Fibroblast of pulmonary artery (primary cell): ENCODE data around the gene POLD3.

ENCODE experiments used
- DNase-seq: peaks from one replicate; pipeline ENCODE4 v3.0.0-alpha.2; 2010; ENCODE audit warnings: low read depth
- H3K4me3 ChIP-seq: replicated peaks from 2 replicates; pipeline ENCODE4 v1.5.1; 2011; ENCODE audit warnings: low read depth, mild to moderate bottlenecking, control low read depth, low read length, moderate library complexity
- CTCF ChIP-seq: IDR thresholded peaks from 2 replicates; pipeline ENCODE4 v1.5.1; 2011; ENCODE audit warnings: mild to moderate bottlenecking, control low read depth, low read length, inconsistent platforms; ENCODE audit errors: missing control alignments

Gene POLD3

GRCh38 chr11:74686792-74687191 is 94.4 kb downstream of the POLD3 start:
- H3K4me3 ChIP-seq = no peak overlapping the region
- peak; percentile 26 for TF ChIP-seq CTCF
- DNase-seq = peak; percentile 59

DNA sequence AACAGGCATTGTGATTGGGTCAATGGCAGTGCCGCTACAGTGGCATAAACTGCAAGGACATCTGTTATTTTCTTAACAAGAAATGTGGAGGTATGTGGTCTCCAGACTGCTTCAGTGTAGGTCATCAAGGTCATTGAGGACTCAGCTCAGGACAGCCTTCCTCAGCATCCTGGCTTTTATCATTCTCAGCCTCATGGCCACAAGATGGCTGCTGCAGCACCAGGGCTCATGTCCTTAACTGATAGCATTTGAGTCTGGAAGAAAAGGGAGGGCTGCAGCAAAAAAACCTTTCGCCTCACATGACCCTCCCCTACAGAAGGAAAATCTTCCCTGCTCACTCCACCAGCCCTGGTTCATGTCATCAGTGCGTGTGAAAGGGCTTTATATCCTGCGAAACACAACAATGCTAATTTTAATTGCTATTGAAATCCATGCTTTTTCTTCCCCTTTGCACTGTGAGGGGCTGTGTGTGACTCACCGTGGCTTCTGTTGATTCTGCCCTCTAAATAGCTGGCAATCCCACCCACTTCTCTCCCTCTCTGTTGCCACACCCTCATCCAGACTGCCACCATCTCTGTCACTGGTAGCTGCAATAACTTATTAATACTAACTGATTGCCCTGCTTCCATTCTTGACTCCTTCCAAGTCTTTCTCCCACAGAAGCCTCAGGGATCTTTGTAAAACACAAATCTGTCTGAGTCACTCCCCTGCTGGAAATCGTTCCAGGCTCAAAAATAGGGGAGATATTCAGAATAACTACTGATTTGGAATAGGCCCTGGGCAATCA is 95.0 kb downstream of the POLD3 start:
- no peak for DNase-seq
- no peak for TF ChIP-seq CTCF
- no peak overlapping the region for H3K4me3 ChIP-seq

- no peak for TF ChIP-seq CTCF
- no peak for DNase-seq
- H3K4me3 ChIP-seq = no peak overlapping the region
These were observed 97.3 kb downstream of the POLD3 start for GRCh38 chr11:74689666-74690065.

- no peak overlapping the region for H3K4me3 ChIP-seq
- no peak for DNase-seq
- TF ChIP-seq CTCF = no peak
These were observed 99.4 kb downstream of the POLD3 start for GRCh38 chr11:74691755-74692154.
